AG09319 (cell line): Measurements from ENCODE around the gene AATK.

ENCODE experiments used
- DNase-seq: peaks from one replicate; pipeline ENCODE4 v3.0.0-alpha.2; 2010; ENCODE audit warnings: low read depth; ENCODE audit errors: extremely low read depth
- CTCF ChIP-seq: IDR thresholded peaks from 2 replicates; pipeline ENCODE4 v1.5.1; 2011; ENCODE audit warnings: low read depth, mild to moderate bottlenecking, inconsistent platforms, low read length, moderate library complexity

Gene AATK

GRCh38 chr17:81093619-81094508 is 72.2 kb downstream of the AATK start:
- no peak for DNase-seq
- TF ChIP-seq CTCF = no peak

GRCh38 chr17:81092518-81093095 is 73.4 kb downstream of the AATK start:
- no peak for DNase-seq
- TF ChIP-seq CTCF = no peak

GRCh38 chr17:81091774-81092517 is 74.1 kb downstream of the AATK start:
- no peak for DNase-seq
- no peak for TF ChIP-seq CTCF

- no peak for DNase-seq
- no peak for TF ChIP-seq CTCF
These were observed 74.9 kb downstream of the AATK start for GRCh38 chr17:81091154-81091553.

GRCh38 chr17:81090361-81091136 is 75.5 kb downstream of the AATK start:
- TF ChIP-seq CTCF = no peak
- DNase-seq = no peak

- TF ChIP-seq CTCF = no peak
- no peak for DNase-seq
These were observed 79.1 kb downstream of the AATK start for GRCh38 chr17:81086789-81087551.
